ENCODE results near the gene SLC38A6. TPM values are rescaled to one million over a fixed set of nuclear protein-coding genes. Genes with fewer than 3 reads are reported as not detected.

SLC38A6 gene
- total and polyA plus RNA-seq, 2 of the 8 experiments (the other 6 are each of a cell fraction or from before 2014, with no cell fraction given): 8.1 to 9.8 TPM

GRCh38 chr14:61077951-61078720 lies 97.1 kb downstream of the SLC38A6 start (continued):
- no peak for TF ChIP-seq RBBP5 (IDR thresholded peaks at IDR 0.05; ENCODE audit: borderline replicate concordance, low read depth, low read length)
- TF ChIP-seq TBP (IDR thresholded peaks at IDR 0.05; ENCODE audit: low read depth, low read length): no peak
- TF ChIP-seq MAX (IDR thresholded peaks at IDR 0.05): no peak
